Measurements from ENCODE around the gene OR5H14.
"Not testable (repeated sequence)": the region's sequence is repeated elsewhere in the genome, so short reads cannot be mapped to it uniquely, and the experiment has no call there.

Gene OR5H14

GRCh38 chr3:98147179-98147578 lies at the start of gene OR5H14:
Gene OR5H14, plus strand, starts transcription at chr3:98147479. Its CDS starts 1,907 bp downstream, at chr3:98149386.
- no peak within 1 kb of the TSS for H3K4me3 ChIP-seq (ENCODE audit: low read depth, low read length)

GRCh38 chr3:98099848-98100247 lies 47.4 kb upstream of the OR5H14 start:
- H3K4me3 ChIP-seq (ENCODE audit: low read depth, low read length), result no peak overlapping the region

GRCh38 chr3:98108162-98108561 lies 39.1 kb upstream of the OR5H14 start:
- H3K4me3 ChIP-seq (ENCODE audit: low read depth, low read length), result no peak overlapping the region

- H3K4me3 ChIP-seq (ENCODE audit: low read depth, low read length), result no peak overlapping the region
Observed at GRCh38 chr3:98109807-98110549, 37.3 kb upstream of the OR5H14 start.

- no peak overlapping the region for H3K4me3 ChIP-seq (ENCODE audit: low read depth, low read length)
Observed at GRCh38 chr3:98110550-98110908, 36.8 kb upstream of the OR5H14 start.

GRCh38 chr3:98114264-98114663 lies 33.0 kb upstream of the OR5H14 start:
- no peak overlapping the region for H3K4me3 ChIP-seq (ENCODE audit: low read depth, low read length)

- H3K4me3 ChIP-seq (ENCODE audit: low read depth, low read length), result no peak overlapping the region
Observed at GRCh38 chr3:98115717-98116116, 31.6 kb upstream of the OR5H14 start.

GRCh38 chr3:98130421-98130820 lies 16.9 kb upstream of the OR5H14 start, which contains the start of gene OR5H1:
Gene OR5H1, plus strand, starts transcription at chr3:98130721. Its CDS starts 1,977 bp downstream, at chr3:98132698.
- no peak within 1 kb of the TSS for H3K4me3 ChIP-seq (ENCODE audit: low read depth, low read length)

GRCh38 chr3:98136631-98137030 lies 10.6 kb upstream of the OR5H14 start:
- no peak overlapping the region for H3K4me3 ChIP-seq (ENCODE audit: low read depth, low read length)

GRCh38 chr3:98137826-98138557 lies 9.3 kb upstream of the OR5H14 start:
- not testable (repeated sequence) for H3K4me3 ChIP-seq (ENCODE audit: low read depth, low read length)

GRCh38 chr3:98140531-98140930 lies 6.7 kb upstream of the OR5H14 start:
- no peak overlapping the region for H3K4me3 ChIP-seq (ENCODE audit: low read depth, low read length)

- H3K4me3 ChIP-seq (ENCODE audit: low read depth, low read length), result no peak overlapping the region
Observed at GRCh38 chr3:98148751-98149150, 1.5 kb downstream of the OR5H14 start.

- not testable (repeated sequence) for H3K4me3 ChIP-seq (ENCODE audit: low read depth, low read length)
Observed at GRCh38 chr3:98149456-98149855, 2.2 kb downstream of the OR5H14 start.

- no peak overlapping the region for H3K4me3 ChIP-seq (ENCODE audit: low read depth, low read length)
Observed at GRCh38 chr3:98151241-98151640, 4.0 kb downstream of the OR5H14 start.

GRCh38 chr3:98166396-98166795 lies 19.1 kb downstream of the OR5H14 start, which contains the start of gene OR5H15:
Gene OR5H15, plus strand, starts transcription at chr3:98166696. Its CDS starts 2,004 bp downstream, at chr3:98168700.
- H3K4me3 ChIP-seq (ENCODE audit: low read depth, low read length), result no peak within 1 kb of the TSS

- no peak overlapping the region for H3K4me3 ChIP-seq (ENCODE audit: low read depth, low read length)
Observed at GRCh38 chr3:98171071-98171470, 23.8 kb downstream of the OR5H14 start.

GRCh38 chr3:98172621-98173020 lies 25.3 kb downstream of the OR5H14 start:
- no peak overlapping the region for H3K4me3 ChIP-seq (ENCODE audit: low read depth, low read length)

- H3K4me3 ChIP-seq (ENCODE audit: low read depth, low read length), result no peak overlapping the region
Observed at GRCh38 chr3:98180319-98180890, 33.1 kb downstream of the OR5H14 start.

GRCh38 chr3:98182196-98182595 lies 34.9 kb downstream of the OR5H14 start:
- no peak overlapping the region for H3K4me3 ChIP-seq (ENCODE audit: low read depth, low read length)

- H3K4me3 ChIP-seq (ENCODE audit: low read depth, low read length), result no peak overlapping the region
Observed at GRCh38 chr3:98185180-98185579, 37.9 kb downstream of the OR5H14 start.

GRCh38 chr3:98188545-98188944 lies 41.3 kb downstream of the OR5H14 start:
- no peak overlapping the region for H3K4me3 ChIP-seq (ENCODE audit: low read depth, low read length)

GRCh38 chr3:98190911-98191310 lies 43.6 kb downstream of the OR5H14 start:
- H3K4me3 ChIP-seq (ENCODE audit: low read depth, low read length), result not testable (repeated sequence)

All from iPS-11a (cell line).